Naive B cell (primary cell): ENCODE results near the gene CCDC137. TPM values are rescaled to one million over a fixed set of nuclear protein-coding genes. Genes with fewer than 3 reads are reported as not detected.

Experiments
- ATAC-seq, 2 donors: fragments of 150-1000 bp; cut with Tn5 transposase; 2 replicates each; pipeline ENCODE4 v1.10.0; 2021; ENCODE audit warnings: low read depth in 2 of 2, mild to moderate bottlenecking in 2 of 2, moderate library complexity in 2 of 2
- DNase-seq: peaks from one replicate; pipeline ENCODE4 v3.0.0; 2022
- H3K27ac Mint-ChIP-seq, 6 donors: one replicate each; pipeline ENCODE4 v1.8.0; 2020 to 2022; ENCODE audit warnings: mild to moderate bottlenecking in 6 of 6, mixed read lengths in 6 of 6, moderate library complexity in 5 of 6, inconsistent platforms in 2 of 6
- H3K27me3 Mint-ChIP-seq, 3 donors: one replicate each; pipeline ENCODE4 v1.8.0; 2021 to 2022; ENCODE audit warnings: mixed read lengths in 3 of 3, mild to moderate bottlenecking in 1 of 3
- H3K36me3 Mint-ChIP-seq, 2 donors: one replicate each; pipeline ENCODE4 v1.8.0; 2020 to 2022; ENCODE audit warnings: mixed read lengths in 2 of 2, inconsistent platforms in 1 of 2, mild to moderate bottlenecking in 1 of 2
- H3K4me1 Mint-ChIP-seq, 3 donors: one replicate each; pipeline ENCODE4 v1.8.0; 2020 to 2022; ENCODE audit warnings: mixed read lengths in 3 of 3, inconsistent platforms in 1 of 3, mild to moderate bottlenecking in 1 of 3, moderate library complexity in 1 of 3
- H3K4me3 Mint-ChIP-seq, 8 donors: one replicate each; pipeline ENCODE4 v1.8.0; 2020 to 2022; ENCODE audit warnings: mild to moderate bottlenecking in 8 of 8, mixed read lengths in 8 of 8, moderate library complexity in 8 of 8, inconsistent platforms in 2 of 8
- H3K9me3 Mint-ChIP-seq, 7 donors: one replicate each; pipeline ENCODE4 v1.8.0; 2020 to 2022; ENCODE audit warnings: mixed read lengths in 7 of 7, mild to moderate bottlenecking in 5 of 7, inconsistent platforms in 2 of 7, moderate library complexity in 1 of 7
- polyA plus RNA-seq, 6 donors: library from polyadenylated mRNA; unstranded; fragments of 300-500 nt; fragmentation: Illumina TruSeq; gene quantifications; one replicate each; pipeline ENCODE4 v1.2.3, GENCODE V29; 2021; ENCODE audit warnings: low read depth in 6 of 6

Gene CCDC137
- polyA plus RNA-seq, 6 donors from 2014 or later, result 3.2 to 29.4 (median 12.3) TPM

DNA sequence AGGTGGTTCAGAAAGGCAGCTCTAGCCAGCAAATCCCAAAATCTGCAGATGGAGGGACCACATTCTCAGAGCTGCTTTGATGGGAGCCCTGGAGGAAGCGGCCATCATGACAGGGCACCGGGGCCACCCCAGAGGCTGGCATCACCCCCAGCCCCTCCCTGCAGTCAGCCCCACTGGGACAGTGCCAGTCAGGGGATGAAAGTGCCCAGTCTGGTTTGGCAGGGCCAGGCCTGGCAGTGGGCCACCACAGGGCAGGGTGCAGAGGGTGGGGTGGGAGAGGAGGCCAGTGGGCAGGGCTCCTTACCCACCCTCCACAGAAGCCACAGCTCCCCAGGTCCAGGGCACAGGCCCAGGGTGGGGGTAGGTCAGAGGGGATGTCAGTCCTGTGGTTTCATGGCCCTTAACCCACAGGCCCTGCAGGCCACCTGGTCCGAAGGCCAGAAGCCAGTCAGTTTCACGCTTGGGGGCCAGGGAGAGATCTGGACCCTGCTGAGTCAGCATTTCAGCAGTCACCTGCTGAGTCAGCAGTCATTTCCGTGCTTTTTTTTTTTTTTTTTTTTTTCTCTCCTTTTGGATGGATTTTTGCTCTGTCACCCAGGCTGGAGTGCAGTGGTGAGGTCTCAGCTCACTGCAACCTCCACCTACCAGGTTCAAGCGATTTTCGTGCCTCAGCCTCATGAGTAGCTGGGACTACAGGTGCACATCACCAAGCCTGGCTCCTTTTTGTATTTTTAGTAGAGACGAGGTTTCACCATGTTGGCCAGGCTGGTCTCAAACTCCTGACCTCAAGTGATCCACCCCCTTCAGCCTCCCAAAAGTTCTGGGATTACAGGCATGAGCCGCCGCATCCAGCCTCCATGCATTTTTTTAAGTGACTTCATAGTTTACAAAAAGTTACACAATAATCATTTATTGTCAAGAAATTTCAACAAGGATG is 55.9 kb downstream of the CCDC137 start:
- Mint-ChIP-seq H3K9me3 (peaks cover 0 to 2% (median 0%) of the 10 kb centered on the region in 7 donors), H3K4me3 (no peak overlapping the region), H3K27ac (no peak overlapping the region), H3K4me1 (no peaks in the 10 kb centered on the region), H3K27me3 (peaks cover 8 to 19% (median 15%) of the 10 kb centered on the region in 3 donors), H3K36me3 (no peaks in the 10 kb centered on the region)
- DNase-seq, result no peak
- ATAC-seq, result no peak

Other genes with a start within 250 kb of the CCDC137 start
- gene ACTG1, start 153.9 kb upstream of the CCDC137 start, polyA plus RNA-seq, result 1,000 to 10,000 TPM in 1 of 6 donors, 100 to 1,000 TPM in 5; 664 to 1,094 (median 872) TPM
- under 1 TPM in 5 of 6 donors, not detected in 1; 0.17 to 0.59 (median 0.39) TPM for gene FSCN2, start 138.4 kb upstream of the CCDC137 start, polyA plus RNA-seq
- gene FAAP100, start 114.4 kb upstream of the CCDC137 start, polyA plus RNA-seq, result 10 to 100 TPM; 12.5 to 31.2 (median 15.1) TPM
- gene NPLOC4, start 29.6 kb upstream of the CCDC137 start, polyA plus RNA-seq, result 10 to 100 TPM; 49.2 to 76.6 (median 57.7) TPM
- gene TSPAN10, start 29.5 kb upstream of the CCDC137 start, polyA plus RNA-seq, result under 1 TPM in 5 of 6 donors, not detected in 1; 0.34 to 0.92 (median 0.86) TPM
- 10 to 100 TPM in 1 of 6 donors, 1 to 10 TPM in 5; 2.1 to 16.1 (median 5.1) TPM for gene PDE6G, start 10.2 kb upstream of the CCDC137 start, polyA plus RNA-seq
- gene OXLD1, start 132 bp upstream of the CCDC137 start, polyA plus RNA-seq, result 10 to 100 TPM; 63.9 to 77.5 (median 69.6) TPM
- 100 to 1,000 TPM in 1 of 6 donors, 10 to 100 TPM in 5; 32.8 to 101 (median 37.6) TPM for gene ARL16, start 17.1 kb downstream of the CCDC137 start, polyA plus RNA-seq
- 10 to 100 TPM; 11.3 to 47.6 (median 21.7) TPM for gene HGS, start 17.3 kb downstream of the CCDC137 start, polyA plus RNA-seq
- 10 to 100 TPM; 33.7 to 51.6 (median 42.3) TPM for gene MRPL12, start 36.6 kb downstream of the CCDC137 start, polyA plus RNA-seq
- 1 to 10 TPM in 4 of 6 donors, under 1 TPM in 1, not detected in 1; 0.92 to 5.0 (median 2.3) TPM for gene SLC25A10, start 45.5 kb downstream of the CCDC137 start, polyA plus RNA-seq
- gene GCGR, start 137.4 kb downstream of the CCDC137 start, polyA plus RNA-seq, result not detected
- 100 to 1,000 TPM in 1 of 6 donors, 10 to 100 TPM in 5; 66.2 to 114 (median 77.4) TPM for gene MCRIP1, start 166.6 kb downstream of the CCDC137 start, polyA plus RNA-seq
- gene PPP1R27, start 168.3 kb downstream of the CCDC137 start, polyA plus RNA-seq, result under 1 TPM in 2 of 6 donors, not detected in 4; 0.18 to 0.64 TPM
- gene P4HB, start 193.8 kb downstream of the CCDC137 start, polyA plus RNA-seq, result 100 to 1,000 TPM; 139 to 192 (median 158) TPM
- 100 to 1,000 TPM in 1 of 6 donors, 10 to 100 TPM in 5; 42.9 to 116 (median 78.3) TPM for gene ARHGDIA, start 204.6 kb downstream of the CCDC137 start, polyA plus RNA-seq
- gene ALYREF, start 224.8 kb downstream of the CCDC137 start, polyA plus RNA-seq, result 10 to 100 TPM; 25.5 to 53.9 (median 41.7) TPM
- 100 to 1,000 TPM; 208 to 260 (median 218) TPM for gene ANAPC11, start 225.0 kb downstream of the CCDC137 start, polyA plus RNA-seq
- under 1 TPM in 1 of 6 donors, not detected in 5; 0.24 TPM for gene NPB, start 235.5 kb downstream of the CCDC137 start, polyA plus RNA-seq
- gene PCYT2, start 244.7 kb downstream of the CCDC137 start, polyA plus RNA-seq, result 10 to 100 TPM; 19.0 to 28.4 (median 21.2) TPM